H9 (cell line): ENCODE measurements around the gene CDH13. TPM values are rescaled to one million over a fixed set of nuclear protein-coding genes. Genes with fewer than 3 reads are reported as not detected.

Experiments used
- DNase-seq: peaks from one replicate; pipeline ENCODE4 v3.0.0-alpha.2; 2017
- H2AFZ ChIP-seq: one replicate; pipeline ENCODE4 v1.6.1; 2013; ENCODE audit warnings: mild to moderate bottlenecking, low read length, control low read depth, moderate library complexity
- H2AK5ac ChIP-seq: 2 replicates; pipeline ENCODE4 v1.6.1; 2013; ENCODE audit warnings: low read length, control low read depth, mixed read lengths; ENCODE audit not compliant: insufficient read length
- H2BK120ac ChIP-seq: one replicate; pipeline ENCODE4 v1.6.1; 2013; ENCODE audit warnings: low read depth, mild to moderate bottlenecking, low read length, control low read depth, inconsistent platforms; ENCODE audit not compliant: poor library complexity, severe bottlenecking
- H2BK12ac ChIP-seq: 2 replicates; pipeline ENCODE4 v1.6.1; 2013; ENCODE audit warnings: low read length, control low read depth, mixed read lengths, low read depth; ENCODE audit not compliant: insufficient read length
- H2BK15ac ChIP-seq: 2 replicates; pipeline ENCODE4 v1.6.1; 2013; ENCODE audit warnings: low read depth, low read length, control low read depth
- H2BK20ac ChIP-seq: one replicate; pipeline ENCODE4 v1.6.1; 2013; ENCODE audit warnings: low read depth, mild to moderate bottlenecking, low read length, control low read depth, inconsistent platforms; ENCODE audit not compliant: poor library complexity, severe bottlenecking
- H2BK5ac ChIP-seq: 2 replicates; pipeline ENCODE4 v1.6.1; 2013; ENCODE audit warnings: low read length, control low read depth, mixed read lengths; ENCODE audit not compliant: insufficient read length
- H3K14ac ChIP-seq: 2 replicates; pipeline ENCODE4 v1.6.1; 2013; ENCODE audit warnings: low read length, control low read depth; ENCODE audit not compliant: insufficient read depth
- H3K18ac ChIP-seq: 2 replicates; pipeline ENCODE4 v1.6.1; 2013; ENCODE audit warnings: low read depth, mild to moderate bottlenecking, mixed read lengths, low read length, control low read depth; ENCODE audit not compliant: insufficient read length
- H3K23ac ChIP-seq: 2 replicates; pipeline ENCODE4 v1.6.1; 2013; ENCODE audit warnings: low read length, control low read depth, mixed read lengths, low read depth; ENCODE audit not compliant: insufficient read length
- H3K23me2 ChIP-seq: 2 replicates; pipeline ENCODE4 v1.6.1; 2013; ENCODE audit warnings: low read depth, mild to moderate bottlenecking, mixed read lengths, low read length, control low read depth; ENCODE audit not compliant: insufficient read length, poor library complexity, severe bottlenecking
- H3K27ac ChIP-seq: 2 replicates; pipeline ENCODE4 v1.5.1; 2013; ENCODE audit warnings: low read length, control low read depth, mixed read lengths, low read depth; ENCODE audit not compliant: insufficient read length
- H3K27me3 ChIP-seq: 2 replicates; pipeline ENCODE4 v1.6.1; 2013; ENCODE audit warnings: low read length, control low read depth, inconsistent platforms; ENCODE audit not compliant: insufficient read depth
- H3K4ac ChIP-seq: 2 replicates; pipeline ENCODE4 v1.6.1; 2013; ENCODE audit warnings: low read depth, mild to moderate bottlenecking, control low read depth, inconsistent platforms, low read length, moderate library complexity
- H3K4me1 ChIP-seq: 2 replicates; pipeline ENCODE4 v1.6.1; 2013; ENCODE audit warnings: low read length, control low read depth, inconsistent platforms; ENCODE audit not compliant: insufficient read depth
- H3K4me2 ChIP-seq: 2 replicates; pipeline ENCODE4 v1.6.1; 2013; ENCODE audit warnings: low read length, control low read depth, mixed read lengths; ENCODE audit not compliant: insufficient read length, insufficient read depth
- H3K56ac ChIP-seq: 2 replicates; pipeline ENCODE4 v1.6.1; 2013; ENCODE audit warnings: low read depth, mild to moderate bottlenecking, mixed read lengths, low read length, control low read depth; ENCODE audit not compliant: insufficient read length
- H3K79me1 ChIP-seq: 2 replicates; pipeline ENCODE4 v1.6.1; 2013; ENCODE audit warnings: low read depth, mild to moderate bottlenecking, moderate library complexity, low read length, control low read depth, inconsistent platforms; ENCODE audit not compliant: insufficient read depth, poor library complexity, severe bottlenecking
- H3K79me2 ChIP-seq: 2 replicates; pipeline ENCODE4 v1.6.1; 2013; ENCODE audit warnings: low read length, control low read depth, inconsistent platforms; ENCODE audit not compliant: insufficient read depth
- H3K9ac ChIP-seq: 2 replicates; pipeline ENCODE4 v1.6.1; 2013; ENCODE audit warnings: low read length, control low read depth, mixed read lengths; ENCODE audit not compliant: insufficient read length; ENCODE audit errors: extremely low read depth
- H3K9me3 ChIP-seq: one replicate; pipeline ENCODE4 v1.6.1; 2013; ENCODE audit warnings: low read depth, low read length, inconsistent platforms; ENCODE audit not compliant: control insufficient read depth
- H3T11ph ChIP-seq: one replicate; pipeline ENCODE4 v1.6.1; 2013; ENCODE audit warnings: mild to moderate bottlenecking, low read length, control low read depth, inconsistent platforms
- H4K20me1 ChIP-seq: one replicate; pipeline ENCODE4 v1.6.1; 2013; ENCODE audit not compliant: control insufficient read depth, insufficient read length, insufficient read depth
- H4K5ac ChIP-seq: 2 replicates; pipeline ENCODE4 v1.6.1; 2013; ENCODE audit warnings: low read depth, mild to moderate bottlenecking, mixed read lengths, low read length, control low read depth; ENCODE audit not compliant: insufficient read length
- H4K8ac ChIP-seq: replicated peaks from 2 replicates; pipeline ENCODE4 v1.6.1; 2013; ENCODE audit warnings: low read length, control low read depth, mixed read lengths, low read depth; ENCODE audit not compliant: insufficient read length
- H4K91ac ChIP-seq: 2 replicates; pipeline ENCODE4 v1.6.1; 2013; ENCODE audit warnings: low read depth, mild to moderate bottlenecking, moderate library complexity, mixed read lengths, low read length, control low read depth; ENCODE audit not compliant: insufficient read length
- H3K27ac Mint-ChIP-seq, 3 experiments: 2 replicates in 2 of 3; 3 replicates in 1 of 3; pipeline ENCODE4 v1.8.0; 2020 to 2021; ENCODE audit warnings: mixed read lengths in 3 of 3, mild to moderate bottlenecking in 1 of 3, moderate library complexity in 1 of 3
- H3K27me3 Mint-ChIP-seq: 2 replicates; pipeline ENCODE4 v1.8.0; 2021; ENCODE audit warnings: low read depth, mild to moderate bottlenecking, moderate library complexity, mixed read lengths
- H3K36me3 Mint-ChIP-seq, 3 experiments: 2 replicates in 2 of 3; 3 replicates in 1 of 3; pipeline ENCODE4 v1.8.0; 2020 to 2021; ENCODE audit warnings: low read depth in 3 of 3, mixed read lengths in 3 of 3; ENCODE audit not compliant: insufficient read depth in 1 of 3
- H3K4me1 Mint-ChIP-seq, 2 experiments: 2 replicates each; pipeline ENCODE4 v1.8.0; 2020; ENCODE audit warnings: mixed read lengths in 2 of 2
- H3K4me3 Mint-ChIP-seq, 2 experiments: 2 replicates in 1 of 2; 3 replicates in 1 of 2; pipeline ENCODE4 v1.8.0; 2020 to 2021; ENCODE audit warnings: mild to moderate bottlenecking in 2 of 2, mixed read lengths in 2 of 2, moderate library complexity in 1 of 2
- H3K9me3 Mint-ChIP-seq, 2 experiments: 2 replicates in 1 of 2; 3 replicates in 1 of 2; pipeline ENCODE4 v1.8.0; 2020; ENCODE audit warnings: mild to moderate bottlenecking in 2 of 2, mixed read lengths in 2 of 2, moderate library complexity in 1 of 2
- CTCF ChIP-seq: fragments of 200-600 bp; sonication (generic); conservative IDR thresholded peaks from 3 replicates; pipeline ENCODE4 v1.8.0; 2021; ENCODE audit warnings: antibody characterized with exemption, mild to moderate bottlenecking
- WGBS: extraction: QIAGEN DNeasy Blood & Tissue Kit; methylation state at CpG from one replicate; pipeline ENCODE4 v1.1.7; 2013; ENCODE audit warnings: missing lambda C conversion rate, low lambda C conversion rate, mixed read lengths; ENCODE audit not compliant: insufficient read length; ENCODE audit errors: extremely low coverage; 5-methylcytosine and 5-hydroxymethylcytosine counted together
- total RNA-seq: library from RNA; stranded (reverse); gene quantifications from 2 replicates; pipeline ENCODE4 v1.2.1, GENCODE V29; 2021

CDH13 gene
- total RNA-seq, 1 experiment from 2014 or later, result 1.5 TPM

DNA sequence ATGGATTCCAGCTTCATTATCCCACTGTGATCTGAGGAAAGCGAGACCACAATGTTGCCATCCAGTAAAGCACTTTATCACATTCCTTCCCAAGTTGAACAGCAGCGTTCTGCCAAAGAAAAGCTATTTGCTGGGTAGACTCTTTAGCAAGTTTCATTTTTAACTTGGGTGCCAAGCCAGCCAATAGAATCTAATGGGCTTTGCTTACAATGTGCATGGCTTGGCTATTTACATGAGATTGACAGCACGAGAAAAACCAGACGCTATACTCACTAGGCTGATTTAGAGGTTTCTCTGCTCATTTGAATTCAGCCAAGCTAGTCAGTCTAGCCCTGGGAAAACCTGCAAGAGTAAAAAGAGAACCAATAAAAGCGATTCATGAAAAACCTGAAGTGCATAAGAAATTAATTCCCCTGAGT is 108.9 kb downstream of the CDH13 start:
- no peak overlapping the region for H3K56ac ChIP-seq
- H3K27me3 Mint-ChIP-seq, result peaks cover 3% of the 10 kb centered on the region
- no peaks in the 10 kb centered on the region for H3K23me2 ChIP-seq
- H4K91ac ChIP-seq, result no peak overlapping the region
- H2BK5ac ChIP-seq, result no peak overlapping the region
- no peak overlapping the region for H3K4me3 Mint-ChIP-seq
- no peaks in the 10 kb centered on the region for H3K36me3 Mint-ChIP-seq
- no peak overlapping the region for H4K5ac ChIP-seq
- no peak overlapping the region for H2AK5ac ChIP-seq
- H2BK12ac ChIP-seq, result no peak overlapping the region
- TF ChIP-seq CTCF, result no peak
- no peaks in the 10 kb centered on the region for H3K27me3 ChIP-seq
- no peak overlapping the region for H3K4ac ChIP-seq
- no peak overlapping the region for H3K14ac ChIP-seq
- H3K4me2 ChIP-seq, result no peak overlapping the region
- no peak for DNase-seq
- no peak overlapping the region for H3K18ac ChIP-seq
- no peak overlapping the region for H4K8ac ChIP-seq
- no peak overlapping the region for H2BK120ac ChIP-seq
- no peak overlapping the region for H3T11ph ChIP-seq
- H3K27ac ChIP-seq, result no peak overlapping the region
- H2AFZ ChIP-seq, result no peak overlapping the region
- H3K9me3 Mint-ChIP-seq, result no peaks in the 10 kb centered on the region
- no peak overlapping the region for H3K9ac ChIP-seq
- no peak overlapping the region for H3K27ac Mint-ChIP-seq
- no peak overlapping the region for H2BK20ac ChIP-seq
- H3K79me2 ChIP-seq, result no peaks in the 10 kb centered on the region
- H2BK15ac ChIP-seq, result no peak overlapping the region
- 0 out of 2 replicates have a peak, but pooled peaks cover 2% of the 10 kb centered on the region for H3K4me1 ChIP-seq
- no peaks in the 10 kb centered on the region; a peak in 1 of 4 replicates for H3K4me1 Mint-ChIP-seq
- H4K20me1 ChIP-seq, result no peaks in the 10 kb centered on the region
- no peaks in the 10 kb centered on the region for H3K79me1 ChIP-seq
- WGBS, result no CpG with 5 or more reads among the region's 5 CpGs
- H3K23ac ChIP-seq, result no peak overlapping the region
- no peaks in the 10 kb centered on the region for H3K9me3 ChIP-seq
